HG03521 (cell line): ENCODE results near the gene TPST2.
"Not testable (repeated sequence)": the region's sequence is repeated elsewhere in the genome, so short reads cannot be mapped to it uniquely, and the experiment has no call there.

ENCODE experiments used
- ATAC-seq: cut with Tn5 transposase; IDR thresholded peaks from one replicate; pipeline ENCODE4 v1.9.1; 2021; ENCODE audit warnings: mild to moderate bottlenecking, moderate library complexity; ENCODE audit not compliant: unreplicated experiment

Gene TPST2

DNA sequence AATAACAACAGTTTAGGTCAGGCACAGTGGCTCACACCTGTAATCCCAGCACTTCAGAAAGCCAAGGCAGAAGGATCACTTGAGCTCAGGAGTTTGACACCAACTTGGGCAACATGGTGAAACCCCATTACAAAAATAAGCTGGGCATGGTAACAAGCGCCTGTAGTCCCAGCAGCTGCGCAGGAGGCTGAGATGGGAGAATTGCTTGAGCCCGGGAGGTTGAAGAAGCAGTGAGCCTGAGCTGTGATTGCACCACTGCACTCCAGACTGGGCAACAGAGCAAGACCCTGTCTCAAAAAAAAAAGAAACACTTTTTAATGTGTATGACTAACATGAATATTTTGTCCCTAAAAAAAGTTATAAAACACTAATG lies 53.2 kb downstream of the TPST2 start:
- no peak for ATAC-seq

DNA sequence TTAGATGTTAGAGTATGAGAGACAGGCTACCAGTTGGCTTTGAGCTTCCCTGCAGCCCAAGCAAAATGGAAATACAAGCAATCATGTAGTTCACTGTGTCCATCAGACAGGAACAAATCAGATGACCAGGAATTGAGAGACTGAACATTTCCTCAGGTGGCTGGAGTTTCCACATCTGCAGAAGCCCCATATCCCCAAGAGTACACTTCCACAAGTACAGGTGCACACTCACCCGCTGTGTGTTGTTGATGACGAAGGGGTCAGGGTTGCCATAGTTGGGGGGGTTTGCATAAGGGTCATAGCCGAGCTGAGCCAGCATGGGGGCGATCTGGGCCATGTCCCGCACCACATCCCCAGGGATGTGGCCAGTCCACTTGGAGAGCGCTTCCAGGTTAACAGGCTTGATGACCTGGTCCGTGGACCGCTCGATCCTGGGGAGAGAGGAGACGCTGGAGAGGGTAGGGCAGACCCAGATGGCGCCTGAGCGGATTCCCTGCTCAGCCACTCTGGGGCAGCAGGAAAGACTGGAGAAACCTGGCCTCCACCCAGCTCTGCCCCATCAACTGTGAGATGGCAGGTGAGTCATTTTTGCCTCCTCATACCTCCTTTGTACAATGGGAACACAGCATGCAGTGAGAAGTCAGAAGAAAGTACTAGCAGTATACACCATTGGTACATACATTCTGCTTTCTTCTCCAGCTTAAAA lies 53.7 kb downstream of the TPST2 start:
- ATAC-seq, result no peak

DNA sequence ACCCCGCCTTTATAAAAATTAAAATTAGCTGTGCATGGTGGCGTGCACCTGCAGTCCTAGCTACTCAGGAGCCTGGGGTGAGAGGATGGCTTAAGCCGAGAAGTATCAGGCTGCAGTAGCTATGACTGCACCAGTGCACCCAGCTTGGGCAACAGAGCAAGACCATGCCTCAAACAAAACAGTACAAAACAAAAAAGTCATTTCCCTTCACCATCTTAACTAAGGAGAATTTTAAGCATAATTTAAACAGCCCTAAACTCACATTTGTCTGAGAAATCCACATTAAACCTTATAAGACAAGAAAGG lies 54.4 kb downstream of the TPST2 start:
- ATAC-seq, result no peak

DNA sequence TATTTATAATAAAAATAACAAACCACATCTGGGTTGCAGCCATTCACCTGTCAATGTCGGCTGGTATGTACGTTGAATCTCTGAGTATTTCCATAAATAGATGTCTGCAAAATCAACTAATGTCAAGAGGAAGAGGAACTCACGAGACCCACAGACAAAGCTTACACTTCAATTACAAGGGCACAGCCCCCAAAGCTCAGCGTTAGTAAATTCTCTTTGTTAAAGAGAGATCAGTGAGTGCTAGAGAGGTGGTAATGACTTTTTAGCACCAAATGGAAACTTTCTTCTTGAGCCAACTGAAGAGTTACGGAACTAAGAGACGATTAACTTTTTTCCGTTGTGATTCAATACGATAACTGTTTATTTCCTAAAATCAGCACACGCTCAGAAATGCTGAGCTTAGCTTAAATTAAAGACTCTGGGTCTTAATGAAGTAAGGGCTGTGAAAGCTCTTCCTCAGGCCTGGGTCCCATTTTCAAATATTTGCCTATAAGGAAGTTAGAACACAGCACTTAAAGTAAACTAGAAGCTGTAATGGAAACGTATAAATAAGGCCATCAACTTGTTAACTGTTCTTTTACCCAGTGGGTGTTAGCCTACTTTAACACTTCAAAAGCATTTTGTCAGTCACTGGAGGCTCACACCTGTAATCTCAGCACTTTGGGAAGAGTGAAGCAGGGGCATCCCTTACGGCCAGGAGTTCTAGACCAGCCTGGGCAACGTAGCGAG lies 54.9 kb downstream of the TPST2 start:
- ATAC-seq, result no peak

DNA sequence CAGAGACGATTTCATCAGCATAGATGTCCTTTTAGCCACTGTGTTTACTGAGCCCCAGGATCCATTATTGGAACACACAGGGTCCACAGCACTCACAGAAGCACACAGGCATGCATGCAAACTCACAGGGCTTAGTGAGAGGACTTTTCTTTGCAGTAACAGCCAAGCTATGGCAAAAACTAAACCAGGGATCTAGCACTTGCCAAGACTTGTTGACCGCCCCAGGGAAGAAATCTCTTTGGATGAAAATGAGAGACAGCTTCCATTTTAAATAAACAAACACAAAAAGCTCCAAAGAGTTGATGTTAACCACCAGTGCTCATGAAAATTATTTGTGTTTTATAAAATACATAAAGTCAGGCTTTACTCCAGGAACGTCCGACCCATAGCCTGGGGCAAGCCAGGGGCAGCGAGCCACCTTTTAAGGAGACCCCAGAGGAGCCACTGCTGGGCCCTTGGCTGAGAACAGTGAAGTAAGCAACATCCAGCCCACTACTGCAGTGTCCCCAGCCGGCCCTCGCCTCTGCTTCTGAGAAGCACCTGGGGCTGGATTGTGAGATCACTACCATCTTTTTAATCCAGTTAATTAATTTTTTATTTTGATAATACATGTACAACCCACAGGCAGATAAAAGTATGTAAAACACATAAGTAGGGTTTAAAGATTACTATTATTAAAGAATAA lies 55.6 kb downstream of the TPST2 start:
- ATAC-seq, result no peak

DNA sequence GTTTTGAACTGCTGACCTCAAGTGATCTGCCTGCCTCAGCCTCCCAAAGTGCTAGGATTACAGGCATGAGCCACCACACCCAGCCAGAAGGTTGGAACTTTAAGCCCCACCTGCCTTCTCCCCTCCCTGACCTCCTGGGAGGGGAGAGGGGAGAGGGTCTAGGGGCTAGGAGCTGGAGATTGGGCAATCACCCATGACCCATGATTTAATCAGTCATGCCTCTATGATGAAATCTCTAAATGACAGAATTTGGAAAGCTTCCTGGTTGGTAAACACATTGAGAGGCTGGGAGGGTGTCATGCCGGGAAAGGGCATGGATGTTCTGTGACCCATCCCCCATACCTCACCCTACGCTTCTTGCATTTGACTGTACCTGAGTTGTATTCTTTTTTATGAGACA lies 60.6 kb downstream of the TPST2 start:
- ATAC-seq, result no peak

DNA sequence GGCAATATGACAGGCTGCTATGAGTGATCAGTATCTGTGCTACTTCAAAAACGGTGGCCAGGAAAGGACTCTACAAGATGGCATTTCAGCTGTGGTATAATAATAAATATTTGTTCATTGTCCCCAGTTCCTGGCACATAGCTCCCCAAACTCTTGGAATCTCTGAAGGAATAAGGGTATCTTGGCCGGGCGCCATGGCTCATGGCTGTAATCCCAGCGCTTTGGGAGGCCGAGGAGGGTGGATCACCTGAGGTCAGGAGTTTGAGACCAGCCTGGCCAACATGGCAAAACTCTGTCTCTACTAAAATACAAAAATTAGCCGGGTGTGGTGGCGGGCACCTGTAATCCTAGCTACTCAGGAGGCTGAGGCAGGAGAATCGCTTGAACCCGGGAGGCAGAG lies 61.4 kb downstream of the TPST2 start:
- not testable (repeated sequence) for ATAC-seq

DNA sequence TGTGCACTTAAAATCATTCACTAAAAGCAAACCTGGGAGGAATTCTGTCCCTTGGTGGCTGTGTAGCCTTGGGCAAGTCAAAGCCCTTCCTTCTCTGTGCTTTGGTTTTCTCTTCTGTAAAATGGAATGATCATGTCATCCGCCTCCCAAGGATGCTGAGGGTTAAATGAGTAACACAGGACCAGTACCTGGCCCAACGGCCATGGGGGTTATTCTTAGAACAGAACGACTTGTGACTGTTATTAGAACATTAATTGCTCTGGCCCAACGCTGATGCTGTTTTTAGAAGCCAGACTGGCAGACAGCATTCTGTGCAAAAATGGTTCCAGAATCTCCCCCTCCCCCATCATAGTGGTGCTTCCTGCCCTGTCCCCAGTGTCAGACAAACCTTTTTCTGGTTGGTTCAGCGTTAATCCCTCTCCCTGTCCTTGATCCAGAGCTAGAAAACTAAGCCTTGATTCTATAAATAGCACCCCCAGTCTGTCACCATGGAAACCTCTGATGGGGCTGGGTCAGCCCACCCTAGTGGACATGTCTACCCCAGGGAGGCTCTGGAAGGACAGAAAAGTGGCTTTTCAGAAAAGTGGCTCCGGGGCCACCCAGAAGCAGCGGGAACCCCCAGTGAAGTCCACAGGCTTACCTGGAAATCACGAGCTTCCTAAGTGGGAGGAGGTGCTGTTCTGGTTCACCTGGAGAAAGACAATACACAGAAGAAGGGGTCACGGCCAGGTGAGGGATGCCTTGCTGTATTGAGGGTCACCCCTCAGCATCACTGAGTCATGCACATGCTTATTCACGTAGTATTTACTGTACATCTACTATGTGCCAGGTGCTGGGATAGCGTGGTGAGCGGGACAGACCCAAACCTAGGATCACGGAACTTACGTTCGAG lies 62.1 kb downstream of the TPST2 start:
- no peak for ATAC-seq

DNA sequence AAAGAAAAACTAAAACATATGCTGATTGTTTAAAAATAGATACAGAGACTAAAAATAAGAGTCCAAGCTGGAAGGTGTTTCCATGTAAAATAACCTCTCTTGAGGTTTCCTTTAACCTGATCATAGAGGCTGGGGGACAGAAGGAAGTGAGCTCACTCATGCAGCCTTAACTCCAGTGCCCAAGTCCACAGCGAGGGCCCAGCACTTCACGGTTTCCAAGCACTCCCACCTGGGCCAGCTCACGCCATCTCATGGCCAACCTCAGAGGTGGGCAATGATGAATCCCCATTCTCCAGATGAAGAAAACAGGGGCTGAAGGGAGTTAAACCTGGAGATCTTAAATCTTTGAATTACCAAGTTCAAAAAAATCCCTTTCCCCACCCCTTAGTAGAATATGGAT lies 62.8 kb downstream of the TPST2 start:
- no peak for ATAC-seq

DNA sequence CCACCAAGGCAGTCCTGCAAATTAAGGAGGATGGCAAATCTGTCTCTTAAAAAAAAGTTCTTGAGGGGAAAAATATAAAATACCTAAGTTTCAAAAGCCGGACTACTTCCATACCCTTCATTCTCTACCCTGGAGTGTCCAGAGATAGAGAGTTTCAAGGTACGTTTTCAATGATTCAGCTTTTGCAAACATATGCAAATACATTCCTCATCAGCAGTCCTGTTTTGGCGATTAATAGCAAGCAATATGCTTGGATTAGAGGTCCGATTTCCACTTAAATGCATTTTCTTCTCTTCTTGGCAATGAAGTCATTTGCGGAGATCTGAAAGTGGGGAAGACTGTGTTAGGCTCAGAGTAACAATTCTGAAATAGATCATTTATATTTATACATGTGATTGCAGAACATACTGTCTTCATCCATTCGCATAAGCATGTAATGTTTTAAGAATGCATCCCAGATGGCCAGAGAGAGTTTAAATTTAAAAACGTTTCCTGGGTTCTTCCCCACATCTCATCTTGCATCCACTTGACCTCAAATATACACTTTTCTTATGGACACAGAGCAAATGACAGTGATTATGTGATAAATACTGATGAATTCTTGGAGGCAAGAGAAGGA lies 63.9 kb downstream of the TPST2 start:
- ATAC-seq, result no peak

DNA sequence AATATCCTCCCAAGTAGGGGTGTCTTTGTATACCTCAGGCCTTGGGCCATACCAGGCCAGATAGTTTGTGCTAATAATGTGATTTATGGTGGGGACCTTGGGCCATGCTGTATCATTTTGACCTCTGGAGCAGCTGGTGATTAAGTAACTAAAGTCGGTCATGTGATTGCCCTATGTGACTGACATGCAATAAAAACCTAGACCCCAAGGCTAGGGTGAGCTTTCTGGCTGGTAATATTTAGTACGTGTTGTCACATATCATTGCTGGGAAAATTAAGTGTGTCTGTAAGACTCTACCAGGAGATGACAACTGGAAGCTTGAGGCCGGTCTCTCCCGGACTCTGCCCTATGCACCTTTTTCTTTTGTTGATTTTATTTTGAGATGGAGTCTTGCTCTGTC lies 65.1 kb downstream of the TPST2 start:
- no peak for ATAC-seq

DNA sequence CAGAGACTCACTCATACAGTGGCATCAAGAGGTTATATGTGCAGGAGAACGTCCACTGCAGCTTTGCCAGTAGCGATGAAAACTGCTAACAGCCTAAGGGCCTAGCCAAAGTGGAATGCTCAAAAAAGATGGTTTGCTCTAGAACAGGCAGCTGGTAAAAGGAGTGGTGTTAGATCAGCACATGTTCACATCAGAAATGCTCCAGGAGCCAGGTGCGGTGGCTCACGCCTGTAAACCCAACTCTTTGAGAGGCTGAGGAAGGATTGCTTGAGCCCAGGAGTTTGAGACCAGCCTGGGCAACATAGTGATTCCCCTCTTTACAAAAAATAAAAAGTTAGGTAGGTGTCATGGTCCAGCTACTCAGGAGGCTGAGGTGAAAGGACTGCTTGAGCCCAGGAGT lies 67.3 kb downstream of the TPST2 start:
- ATAC-seq, result no peak

DNA sequence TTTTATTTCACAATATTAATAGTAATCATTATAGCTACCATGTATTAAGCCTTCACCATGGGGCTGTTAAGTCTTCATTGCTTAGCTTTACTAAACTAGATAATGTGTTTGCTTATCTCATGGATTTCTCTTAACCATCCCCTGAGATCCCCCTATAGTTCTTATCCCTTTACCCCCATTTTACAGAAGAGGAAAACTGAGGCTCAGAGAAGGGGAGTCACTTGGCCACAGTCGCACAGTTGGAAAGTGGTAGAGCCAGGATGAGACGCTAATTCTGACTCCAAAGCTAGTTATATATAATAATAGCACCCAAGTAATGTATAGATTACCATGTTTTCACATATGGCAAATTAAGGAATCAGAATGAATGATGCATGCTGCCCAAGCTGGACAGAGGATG lies 67.9 kb downstream of the TPST2 start:
- ATAC-seq, result no peak

DNA sequence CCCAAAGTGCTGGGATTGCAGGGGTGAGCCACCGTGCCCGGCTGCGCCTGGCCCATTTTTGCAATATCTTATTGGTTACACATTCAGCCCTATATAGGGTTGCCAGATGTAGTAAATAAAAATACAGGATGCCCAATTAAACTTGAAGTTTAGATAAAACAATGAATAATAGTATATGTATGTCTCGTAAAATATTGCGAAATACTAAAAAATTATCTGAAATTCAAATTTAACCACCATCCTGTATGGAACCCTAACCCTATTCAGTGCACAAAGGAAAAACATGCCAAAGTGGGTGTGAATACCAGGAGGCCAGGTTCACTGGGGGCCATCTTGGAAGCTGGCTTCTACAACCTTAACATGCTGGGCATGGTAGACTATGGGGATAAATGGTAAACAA lies 72.5 kb downstream of the TPST2 start:
- ATAC-seq, result no peak

DNA sequence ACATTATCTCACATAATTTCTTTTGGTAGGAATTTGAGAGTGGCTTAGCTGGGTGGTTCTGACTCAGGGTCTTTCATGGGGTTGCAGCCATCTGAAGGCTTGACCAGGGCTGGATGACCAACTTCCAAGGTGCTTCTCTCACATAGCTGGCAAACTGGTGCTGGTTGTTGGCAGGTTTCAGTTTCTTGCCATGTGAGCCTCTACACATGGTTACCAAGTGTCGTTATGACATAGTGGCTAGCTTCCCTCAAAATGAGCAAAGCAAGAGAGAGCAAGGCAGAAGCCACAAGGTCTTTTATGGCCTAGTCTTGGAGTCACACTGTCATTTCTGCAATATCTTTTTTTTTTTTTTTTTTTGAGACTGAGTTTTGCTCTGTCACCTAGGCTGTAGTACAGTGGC lies 73.4 kb downstream of the TPST2 start:
- no peak for ATAC-seq

DNA sequence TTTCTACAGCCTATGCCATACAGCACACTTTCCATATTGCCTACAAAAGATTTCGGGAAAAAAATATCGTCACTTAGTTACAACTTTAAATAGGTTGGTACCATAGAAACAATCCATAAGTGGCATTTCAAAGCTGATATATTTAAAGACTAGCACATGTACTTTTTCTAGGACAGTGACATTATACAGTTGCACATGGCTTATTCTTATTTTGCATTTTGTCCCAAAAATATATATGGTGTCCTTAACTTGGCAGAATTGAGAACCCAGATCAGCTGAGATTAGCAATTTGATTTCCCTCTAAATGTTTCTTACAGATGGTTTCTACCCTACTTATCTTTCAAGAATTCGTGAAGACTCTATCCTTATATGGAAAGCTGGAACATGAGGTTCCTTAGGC lies 74.0 kb downstream of the TPST2 start:
- no peak for ATAC-seq

DNA sequence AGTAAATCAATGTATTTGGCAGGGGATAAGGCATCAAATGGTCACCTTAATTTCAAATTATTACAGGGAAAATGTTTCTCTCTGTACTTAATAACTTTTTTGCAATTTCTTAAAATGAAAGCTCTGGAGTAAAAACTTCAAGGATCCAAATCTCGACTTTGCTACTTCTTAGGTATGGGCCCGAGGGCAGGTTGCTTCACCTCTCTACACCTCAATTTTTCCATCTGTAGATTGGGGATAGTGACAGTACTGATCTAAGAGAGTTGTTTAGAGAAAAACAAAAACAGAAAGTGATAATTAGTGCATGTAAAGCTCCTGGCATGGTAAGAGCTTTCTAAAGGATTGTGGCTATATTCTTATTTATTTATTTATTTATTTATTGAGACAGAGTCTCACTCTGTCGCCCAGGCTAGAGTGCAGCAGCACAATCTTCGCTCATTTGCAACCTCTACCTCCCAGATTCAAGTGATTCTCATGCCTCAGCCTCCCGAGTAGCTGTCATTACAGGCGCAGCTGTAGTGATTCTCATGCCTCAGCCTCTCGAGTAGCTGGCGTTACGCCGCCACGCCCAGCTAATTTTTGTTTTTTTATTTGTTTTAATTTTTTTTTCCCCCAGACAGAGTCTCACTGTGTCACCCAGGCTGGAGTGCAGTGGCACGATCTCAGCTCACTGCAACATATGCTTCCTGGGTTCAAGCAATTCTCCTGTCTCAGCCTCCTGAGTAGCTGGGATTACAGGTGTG lies 75.3 kb downstream of the TPST2 start:
- no peak for ATAC-seq

DNA sequence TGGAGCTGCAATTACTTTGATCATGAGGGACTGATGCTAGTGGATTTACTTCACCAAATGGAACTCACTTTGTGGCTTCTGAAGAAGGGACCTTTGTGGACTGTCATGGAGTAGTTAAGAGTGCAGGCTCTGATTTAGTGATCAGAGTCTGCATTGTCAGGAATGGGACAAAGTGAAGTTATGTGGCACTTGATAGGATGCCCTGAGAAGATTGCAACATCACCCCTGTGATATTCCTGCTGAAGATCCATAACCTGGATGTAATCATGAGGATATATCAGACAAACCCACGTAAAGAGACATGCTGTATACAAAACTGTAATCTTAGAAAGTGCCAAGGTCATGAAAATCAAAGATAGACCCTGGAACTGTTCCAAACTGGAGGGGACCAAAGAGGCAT lies 76.1 kb downstream of the TPST2 start:
- no peak for ATAC-seq

DNA sequence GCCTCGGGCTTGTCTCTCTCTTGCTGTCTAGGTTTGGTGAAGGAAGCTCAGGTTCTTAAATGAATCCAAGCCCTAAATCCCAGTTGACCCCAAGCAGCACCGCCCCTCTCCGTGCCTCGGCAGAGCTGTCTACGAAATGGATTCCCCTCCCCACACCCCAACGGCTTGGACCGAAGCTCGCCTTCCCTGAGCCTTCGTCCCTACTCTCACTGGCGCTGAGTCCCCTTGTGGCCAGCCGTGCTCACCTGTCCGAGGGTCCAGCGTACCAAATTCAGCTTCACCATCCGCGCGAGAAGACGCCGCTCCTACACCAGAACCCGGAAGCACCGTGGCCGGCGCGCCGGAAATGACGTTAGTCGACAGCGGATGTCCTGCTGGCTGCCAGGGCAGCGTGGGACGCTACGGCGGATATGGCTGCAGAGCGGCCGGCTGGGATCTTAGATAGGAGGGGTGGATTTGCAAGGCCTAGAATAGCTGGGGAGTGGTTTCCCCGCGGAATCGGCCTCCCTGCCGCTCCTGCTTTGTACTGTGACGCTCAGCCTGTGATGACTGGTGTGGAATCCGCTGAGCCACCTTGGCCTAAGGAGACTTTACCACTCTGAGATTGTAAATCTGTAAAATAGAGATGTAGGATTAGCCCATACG lies 77.7 kb downstream of the TPST2 start, which contains the start of gene TFIP11:
Gene TFIP11 (minus strand): TSS at position 325 of the 645 bp plus-strand sequence. CDS start 2,201 bp downstream, outside the sequence.
- peak; percentile 93 for ATAC-seq

DNA sequence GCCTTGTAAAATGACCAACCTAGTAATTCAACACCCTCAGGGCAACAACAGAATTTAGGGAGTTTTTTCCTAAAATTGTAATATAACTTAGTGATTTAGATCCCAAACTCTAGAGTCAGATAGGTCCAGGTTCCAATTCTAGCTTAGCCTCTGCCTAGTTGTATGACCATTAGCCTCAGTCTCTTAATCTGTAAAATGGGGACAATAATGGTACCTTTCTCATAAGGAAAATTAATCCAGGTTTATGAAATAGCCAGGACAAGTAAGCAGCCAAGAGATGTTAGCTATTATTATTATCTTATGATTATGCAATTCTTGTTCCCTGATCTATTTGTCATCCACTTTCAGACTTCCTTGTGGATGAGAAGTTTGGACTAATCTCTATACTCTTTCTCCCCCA lies 81.8 kb downstream of the TPST2 start:
- ATAC-seq, result no peak
